Stimulated activated CD4-positive, alpha-beta T cell treated with anti-CD3 and anti-CD28 coated beads, TNF-alpha, amount 100 ng/mL, for 4 hours (primary cell): ENCODE data around the gene OR6K2.
"Not testable (repeated sequence)": the region's sequence is repeated elsewhere in the genome, so short reads cannot be mapped to it uniquely, and the experiment has no call there.

Experiments used
- DNase-seq, 3 experiments: peaks; one replicate each; pipeline ENCODE4 v3.0.0-alpha.2; 2020; ENCODE audit warnings: low read depth in 3 of 3

Gene OR6K2, protein sequence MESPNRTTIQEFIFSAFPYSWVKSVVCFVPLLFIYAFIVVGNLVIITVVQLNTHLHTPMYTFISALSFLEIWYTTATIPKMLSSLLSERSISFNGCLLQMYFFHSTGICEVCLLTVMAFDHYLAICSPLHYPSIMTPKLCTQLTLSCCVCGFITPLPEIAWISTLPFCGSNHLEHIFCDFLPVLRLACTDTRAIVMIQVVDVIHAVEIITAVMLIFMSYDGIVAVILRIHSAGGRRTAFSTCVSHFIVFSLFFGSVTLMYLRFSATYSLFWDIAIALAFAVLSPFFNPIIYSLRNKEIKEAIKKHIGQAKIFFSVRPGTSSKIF

DNA sequence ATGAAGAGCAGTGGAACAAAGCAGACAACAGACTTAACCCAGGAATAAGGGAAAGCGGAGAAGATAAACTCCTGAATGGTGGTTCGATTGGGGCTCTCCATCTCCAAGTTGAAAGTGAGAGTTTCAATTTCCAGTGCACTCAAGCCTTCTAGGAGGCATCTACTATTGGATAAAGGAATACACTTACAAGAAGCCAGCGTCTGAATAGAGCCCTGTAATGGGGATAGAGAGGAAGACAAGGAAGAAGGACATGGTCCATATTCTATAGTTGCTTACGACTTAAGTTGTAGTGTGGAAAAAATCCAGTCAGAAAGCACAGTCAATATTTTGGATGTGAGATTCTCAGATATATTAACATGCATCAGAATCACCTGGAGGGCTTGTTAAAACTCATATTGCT is at the start of gene OR6K2:
Gene OR6K2, minus strand, starts transcription at position 101 of the 400 bp plus-strand sequence. Its CDS starts 0 bp downstream, at position 101.
- no peak for DNase-seq

GRCh38 chr1:158735848-158736247 is 35.4 kb upstream of the OR6K2 start:
- DNase-seq = no peak

GRCh38 chr1:158732524-158732923 is 32.1 kb upstream of the OR6K2 start:
- no peak for DNase-seq

DNA sequence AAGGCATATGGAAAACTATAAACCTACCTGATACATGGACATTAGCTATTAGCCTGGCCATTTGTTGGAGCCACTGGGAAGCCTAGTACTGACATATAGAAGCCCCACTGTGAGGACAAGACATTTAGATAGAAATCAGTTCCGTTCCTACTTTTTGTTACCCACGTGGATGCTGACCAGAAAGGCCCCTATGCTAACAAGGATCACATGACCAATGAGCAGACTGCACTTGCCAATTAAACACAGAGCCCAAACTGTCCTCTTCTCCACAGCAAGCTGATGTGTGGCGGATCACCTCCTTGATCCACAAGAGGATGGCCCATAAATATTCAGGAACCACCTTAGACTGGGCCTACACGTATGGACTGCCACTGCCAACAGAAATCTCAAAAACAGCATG is 31.3 kb upstream of the OR6K2 start:
- no peak for DNase-seq

- DNase-seq = no peak
Measured at GRCh38 chr1:158730453-158730852, 30.0 kb upstream of the OR6K2 start.

DNA sequence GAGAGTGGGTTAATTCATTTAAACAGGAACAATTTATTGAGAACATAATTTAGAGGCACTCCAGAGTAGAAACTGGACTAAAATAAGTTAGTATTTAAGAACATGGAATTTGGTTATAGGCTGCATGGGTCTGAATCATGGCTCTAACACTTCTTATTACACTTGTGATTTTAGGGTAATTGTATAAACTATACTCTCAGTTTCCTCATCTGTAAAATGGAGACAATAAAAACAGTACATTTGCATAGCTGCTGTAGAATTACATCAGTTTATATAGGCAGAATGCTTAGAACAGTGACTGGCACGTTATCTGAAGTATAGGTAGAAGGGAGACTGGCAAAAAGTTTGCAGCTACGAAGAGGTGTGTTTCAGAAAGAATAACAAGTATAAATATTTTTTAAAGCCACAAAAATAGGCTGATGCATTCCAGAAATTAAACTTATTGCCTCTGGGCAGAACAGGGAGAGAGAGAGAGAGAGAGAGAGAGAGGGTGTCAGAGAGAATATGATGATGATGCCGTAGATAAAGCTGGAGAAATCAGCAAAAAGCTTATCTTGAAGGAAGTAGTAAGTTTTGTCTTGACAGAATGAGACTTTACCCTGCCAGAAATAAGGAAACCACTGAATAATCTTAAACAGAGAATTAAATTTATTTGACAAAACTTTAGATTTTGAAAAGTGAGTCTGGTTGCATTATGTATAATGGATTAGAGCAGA is 28.2 kb upstream of the OR6K2 start:
- DNase-seq = no peak

- DNase-seq = no peak
Measured at GRCh38 chr1:158724442-158724841, 24.0 kb upstream of the OR6K2 start.

DNA sequence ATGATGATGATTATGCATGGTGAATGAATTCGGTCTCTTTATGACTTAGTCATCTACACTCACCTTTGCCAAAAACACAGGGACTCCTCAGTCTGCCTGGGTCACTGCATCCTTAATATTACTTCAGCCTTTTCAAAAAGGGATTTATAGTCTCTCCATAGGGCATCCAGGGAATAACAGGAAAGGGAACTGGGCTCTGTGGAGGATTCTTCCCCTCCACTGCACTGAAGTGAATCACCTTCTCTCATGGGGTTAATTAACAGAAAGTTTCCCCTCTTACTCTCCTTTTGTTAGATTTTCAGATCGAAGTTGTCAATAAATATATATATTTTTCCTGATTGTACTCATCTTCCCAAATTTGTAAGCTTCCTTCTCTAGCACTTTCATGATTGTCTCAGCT is 20.2 kb upstream of the OR6K2 start, which contains the start of gene OR6K3:
Gene OR6K3, minus strand, starts transcription at position 101 of the 400 bp plus-strand sequence. CDS start 2,605 bp downstream, outside the sequence.
- no peak for DNase-seq

DNA sequence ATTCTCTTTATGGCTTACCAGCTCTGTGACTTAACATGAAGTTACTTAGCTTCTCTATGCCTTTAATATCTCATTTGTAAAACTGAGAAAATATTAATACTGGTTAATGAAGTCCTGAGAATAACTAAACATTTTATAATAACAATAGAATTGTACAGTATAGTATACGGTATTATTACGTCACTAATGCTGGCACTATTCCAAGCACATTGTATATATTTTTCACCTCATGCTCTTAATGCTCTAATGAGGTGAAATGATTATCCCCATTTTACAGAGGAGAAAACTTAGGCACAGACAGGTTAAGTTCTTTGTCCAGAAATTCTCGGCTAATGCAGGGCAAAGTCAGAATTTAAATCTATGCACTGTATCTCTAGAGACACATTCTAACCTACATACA is 19.2 kb upstream of the OR6K2 start:
- no peak for DNase-seq

DNA sequence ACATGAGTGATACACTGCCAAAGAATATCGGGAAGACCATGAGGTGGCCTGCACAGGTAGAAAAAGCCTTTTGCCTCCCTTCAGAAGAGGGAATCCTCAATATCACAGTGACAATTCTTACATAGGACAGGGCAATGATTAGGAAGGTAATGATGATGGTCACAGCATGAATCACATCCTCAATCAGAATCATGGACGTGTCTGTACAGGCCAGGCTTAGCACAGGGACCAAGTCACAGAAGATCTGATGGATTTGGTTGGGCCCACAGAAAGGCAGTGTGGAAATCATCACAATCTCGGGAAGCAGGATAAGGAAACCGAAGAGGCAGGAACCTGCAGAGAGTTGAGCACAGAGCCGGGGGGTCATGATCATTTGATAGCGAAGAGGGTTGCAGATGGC is 16.9 kb upstream of the OR6K2 start:
- DNase-seq = no peak

DNA sequence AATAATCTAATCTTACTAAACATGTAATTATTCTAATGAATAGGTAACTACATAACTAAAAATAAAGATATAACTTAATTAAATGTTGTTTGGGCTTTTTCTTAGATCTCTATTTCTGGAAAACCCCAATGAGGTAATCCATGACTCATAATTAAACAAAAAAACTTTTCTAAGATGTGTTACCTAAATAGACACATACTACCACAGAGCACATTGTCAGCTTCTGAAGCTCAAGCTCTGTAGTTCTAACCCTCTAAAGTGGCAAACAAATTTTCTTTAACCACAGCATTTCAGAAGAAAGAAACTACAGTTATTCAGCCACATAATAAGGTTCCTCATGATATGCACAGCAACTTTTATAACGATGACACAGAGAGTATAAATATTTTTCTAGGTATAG is 15.9 kb upstream of the OR6K2 start:
- DNase-seq = no peak

GRCh38 chr1:158714754-158715153 is 14.3 kb upstream of the OR6K2 start:
- DNase-seq = no peak

DNA sequence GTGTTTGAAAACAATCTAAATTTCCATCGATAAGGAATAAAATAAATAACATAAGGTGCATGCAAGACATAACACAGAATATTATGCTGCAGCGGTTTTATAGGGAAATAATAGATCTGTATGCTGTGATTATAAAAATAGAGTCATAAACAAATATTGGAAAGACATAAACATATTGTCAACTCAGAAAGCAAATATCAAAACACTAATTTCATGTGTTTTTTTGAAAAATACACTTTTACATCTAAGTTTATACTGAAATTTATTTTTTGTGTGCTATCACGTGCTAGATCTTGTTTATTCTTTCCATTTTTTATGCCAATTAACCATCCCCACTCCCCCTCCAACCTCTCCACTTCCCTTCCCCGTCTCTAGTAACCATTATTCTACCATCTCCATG is 10.6 kb upstream of the OR6K2 start:
- DNase-seq = no peak

DNA sequence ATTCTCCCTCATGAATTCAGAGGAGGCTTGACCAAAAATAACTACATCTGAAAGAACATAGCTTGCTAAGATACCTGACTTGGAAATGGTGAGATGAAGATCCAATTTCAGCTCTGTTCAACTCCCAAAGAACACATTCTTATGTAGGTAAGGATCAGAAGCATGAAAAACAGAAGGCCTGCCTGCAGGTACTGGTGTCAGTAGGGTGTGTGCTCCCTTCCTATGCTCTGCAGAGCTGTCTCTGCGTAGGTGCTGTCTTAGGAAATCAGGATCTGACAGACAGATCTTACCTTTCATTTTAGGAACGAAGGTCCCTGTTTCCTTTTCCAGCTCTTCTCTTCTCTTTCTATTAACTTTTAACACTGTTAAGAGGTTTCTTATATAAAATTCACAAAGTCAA is 5.6 kb upstream of the OR6K2 start:
- DNase-seq = no peak

- no peak for DNase-seq
Measured at GRCh38 chr1:158694596-158694995, 5.9 kb downstream of the OR6K2 start.

- DNase-seq = no peak
Measured at GRCh38 chr1:158692356-158692755, 8.1 kb downstream of the OR6K2 start.

- no peak for DNase-seq
Measured at GRCh38 chr1:158691907-158692306, 8.5 kb downstream of the OR6K2 start.

- DNase-seq = not testable (repeated sequence)
Measured at GRCh38 chr1:158691149-158691548, 9.3 kb downstream of the OR6K2 start.

DNA sequence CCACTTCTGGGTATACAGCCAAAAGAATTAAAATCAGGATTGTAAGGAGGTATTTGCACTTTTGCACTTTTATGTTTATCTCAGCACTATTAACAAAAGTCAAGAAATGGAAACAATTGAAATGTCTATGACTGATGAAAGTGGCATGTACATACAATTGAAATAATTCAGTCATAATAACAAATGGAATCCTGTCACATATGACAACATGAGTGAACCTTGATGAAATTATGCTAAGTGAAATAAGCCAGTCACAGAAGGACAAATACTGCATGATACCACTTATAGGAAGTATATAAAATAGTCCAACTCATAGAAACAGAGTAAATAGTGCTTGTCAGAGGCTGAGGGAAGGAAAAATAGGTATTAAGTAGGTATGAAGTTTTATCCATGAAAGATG is 10.6 kb downstream of the OR6K2 start:
- no peak for DNase-seq

DNA sequence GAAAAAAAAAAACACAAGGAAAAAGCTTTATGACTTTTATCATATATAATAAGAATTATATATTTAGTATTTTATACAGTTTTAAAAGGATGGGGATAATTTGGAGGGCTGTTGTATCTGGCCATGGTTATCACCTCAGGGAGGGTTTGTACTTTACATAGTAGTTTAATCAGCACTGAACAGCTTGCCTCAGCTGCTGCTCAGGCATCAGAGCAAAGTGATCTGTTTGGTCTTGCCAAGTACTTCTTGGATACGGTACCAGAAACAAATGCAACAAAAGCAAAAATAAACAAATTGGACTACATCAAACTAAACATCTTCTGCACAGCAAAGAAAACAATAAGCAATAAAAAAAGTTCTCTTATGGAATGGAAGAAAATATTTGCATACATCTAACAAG is 11.3 kb downstream of the OR6K2 start:
- DNase-seq = no peak

- not testable (repeated sequence) for DNase-seq
Measured at GRCh38 chr1:158688343-158688742, 12.1 kb downstream of the OR6K2 start.

GRCh38 chr1:158687037-158687436 is 13.4 kb downstream of the OR6K2 start:
- DNase-seq = no peak
